NCI-H1105 treated with DMSO at 0.1 percent for 48 hours (cell line): Measurements from ENCODE around the gene QPRT.
"Not testable (repeated sequence)": the region's sequence is repeated elsewhere in the genome, so short reads cannot be mapped to it uniquely, and the experiment has no call there.

Source experiments
- DNase-seq: peaks from one replicate; lab custom pipeline; 2025; lab: John Stamatoyannopoulos, UW

The QPRT gene

DNA sequence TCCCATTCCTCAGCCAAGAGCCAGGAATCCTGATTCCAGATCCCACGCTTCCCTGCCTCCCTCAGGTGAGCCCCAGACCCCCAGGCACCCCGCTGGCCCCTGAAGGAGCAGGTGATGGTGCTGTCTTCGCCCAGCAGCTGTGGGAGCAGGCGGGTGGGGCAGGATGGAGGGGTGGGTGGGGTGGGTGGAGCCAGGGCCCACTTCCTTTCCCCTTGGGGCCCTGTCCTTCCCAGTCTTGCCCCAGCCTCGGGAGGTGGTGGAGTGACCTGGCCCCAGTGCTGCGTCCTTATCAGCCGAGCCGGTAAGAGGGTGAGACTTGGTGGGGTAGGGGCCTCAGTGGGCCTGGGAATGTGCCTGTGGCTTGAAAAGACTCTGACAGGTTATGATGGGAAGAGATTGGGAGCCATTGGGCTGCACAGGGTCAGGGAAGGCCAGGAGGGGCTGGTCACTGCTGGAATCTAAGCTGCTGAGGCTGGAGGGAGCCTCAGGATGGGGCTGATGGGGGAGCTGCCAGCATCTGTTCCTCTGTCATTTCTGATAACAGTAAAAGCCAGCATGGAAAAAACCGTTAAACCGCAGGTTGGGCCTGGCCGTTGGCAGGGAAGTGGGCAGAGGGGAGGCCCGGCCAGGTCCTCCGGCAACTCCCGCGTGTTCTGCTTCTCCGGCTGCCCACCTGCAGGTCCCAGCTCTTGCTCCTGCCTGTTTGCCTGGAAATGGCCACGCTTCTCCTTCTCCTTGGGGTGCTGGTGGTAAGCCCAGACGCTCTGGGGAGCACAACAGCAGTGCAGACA, 15.8 kb upstream of the QPRT start, which contains the start of gene SPN:
TSS of gene SPN (plus strand) at position 232 of the 791 bp plus-strand sequence. CDS start at position 714, 482 bp downstream.
- DNase-seq = no peak

DNA sequence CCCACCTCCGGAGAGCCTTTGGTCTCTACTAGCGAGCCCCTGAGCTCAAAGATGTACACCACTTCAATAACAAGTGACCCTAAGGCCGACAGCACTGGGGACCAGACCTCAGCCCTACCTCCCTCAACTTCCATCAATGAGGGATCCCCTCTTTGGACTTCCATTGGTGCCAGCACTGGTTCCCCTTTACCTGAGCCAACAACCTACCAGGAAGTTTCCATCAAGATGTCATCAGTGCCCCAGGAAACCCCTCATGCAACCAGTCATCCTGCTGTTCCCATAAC, 15.2 kb upstream of the QPRT start:
- no peak for DNase-seq

DNA sequence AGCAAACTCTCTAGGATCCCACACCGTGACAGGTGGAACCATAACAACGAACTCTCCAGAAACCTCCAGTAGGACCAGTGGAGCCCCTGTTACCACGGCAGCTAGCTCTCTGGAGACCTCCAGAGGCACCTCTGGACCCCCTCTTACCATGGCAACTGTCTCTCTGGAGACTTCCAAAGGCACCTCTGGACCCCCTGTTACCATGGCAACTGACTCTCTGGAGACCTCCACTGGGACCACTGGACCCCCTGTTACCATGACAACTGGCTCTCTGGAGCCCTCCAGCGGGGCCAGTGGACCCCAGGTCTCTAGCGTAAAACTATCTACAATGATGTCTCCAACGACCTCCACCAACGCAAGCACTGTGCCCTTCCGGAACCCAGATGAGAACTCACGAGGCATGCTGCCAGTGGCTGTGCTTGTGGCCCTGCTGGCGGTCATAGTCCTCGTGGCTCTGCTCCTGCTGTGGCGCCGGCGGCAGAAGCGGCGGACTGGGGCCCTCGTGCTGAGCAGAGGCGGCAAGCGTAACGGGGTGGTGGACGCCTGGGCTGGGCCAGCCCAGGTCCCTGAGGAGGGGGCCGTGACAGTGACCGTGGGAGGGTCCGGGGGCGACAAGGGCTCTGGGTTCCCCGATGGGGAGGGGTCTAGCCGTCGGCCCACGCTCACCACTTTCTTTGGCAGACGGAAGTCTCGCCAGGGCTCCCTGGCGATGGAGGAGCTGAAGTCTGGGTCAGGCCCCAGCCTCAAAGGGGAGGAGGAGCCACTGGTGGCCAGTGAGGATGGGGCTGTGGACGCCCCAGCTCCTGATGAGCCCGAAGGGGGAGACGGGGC, 14.7 kb upstream of the QPRT start:
- DNase-seq = no peak

DNA sequence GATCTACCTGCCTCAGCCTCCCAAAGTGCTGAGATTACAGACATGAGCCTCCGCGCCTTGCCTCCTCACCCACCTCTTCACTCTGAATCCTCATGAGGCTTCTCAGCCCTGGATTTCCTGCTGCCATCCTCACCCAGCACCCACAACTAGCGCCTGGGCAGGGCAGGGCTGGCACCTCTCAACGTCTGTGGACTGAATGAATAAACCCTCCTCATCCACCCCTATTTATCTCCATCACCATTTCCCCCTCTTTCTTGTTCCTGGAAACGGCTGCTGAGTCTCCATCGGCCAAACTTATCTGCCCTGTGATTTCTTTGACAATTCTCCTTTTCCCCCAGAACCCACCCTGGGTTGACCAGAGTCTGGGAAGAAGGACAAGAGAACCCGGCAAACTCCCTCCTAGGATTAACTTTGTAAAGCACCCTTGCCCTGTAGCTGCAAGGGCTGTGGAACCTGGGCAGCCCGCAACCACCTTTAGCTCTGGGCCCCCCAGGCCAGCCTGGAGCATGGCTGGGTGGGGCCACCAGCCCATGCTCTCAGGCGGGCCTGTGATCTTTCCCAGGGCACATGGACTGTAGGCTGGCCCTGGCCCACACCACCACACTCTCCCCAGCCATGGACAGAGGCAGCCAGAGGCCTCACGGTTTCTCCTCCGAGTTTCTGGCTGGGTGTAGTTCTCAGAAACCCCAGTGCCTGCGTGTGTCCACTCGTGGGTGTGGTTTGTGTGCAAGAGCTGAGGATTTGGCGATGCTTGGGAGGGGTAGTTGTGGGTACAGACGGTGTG, 13.5 kb upstream of the QPRT start:
- no peak for DNase-seq

DNA sequence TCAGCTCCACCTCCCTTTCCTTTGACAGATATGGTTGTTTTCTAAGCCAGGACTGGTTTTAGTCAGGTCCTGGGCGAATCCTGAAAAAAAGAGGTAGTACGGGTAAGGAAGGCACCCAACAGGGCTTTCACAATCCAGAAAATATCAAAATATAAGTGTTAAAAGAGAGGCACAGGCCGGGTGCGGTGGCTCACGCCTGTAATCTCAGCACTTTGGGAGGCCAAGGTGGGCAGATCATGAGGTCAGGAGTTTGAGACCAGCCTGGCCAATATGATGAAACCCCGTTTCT, 11.7 kb upstream of the QPRT start:
- not testable (repeated sequence) for DNase-seq

DNA sequence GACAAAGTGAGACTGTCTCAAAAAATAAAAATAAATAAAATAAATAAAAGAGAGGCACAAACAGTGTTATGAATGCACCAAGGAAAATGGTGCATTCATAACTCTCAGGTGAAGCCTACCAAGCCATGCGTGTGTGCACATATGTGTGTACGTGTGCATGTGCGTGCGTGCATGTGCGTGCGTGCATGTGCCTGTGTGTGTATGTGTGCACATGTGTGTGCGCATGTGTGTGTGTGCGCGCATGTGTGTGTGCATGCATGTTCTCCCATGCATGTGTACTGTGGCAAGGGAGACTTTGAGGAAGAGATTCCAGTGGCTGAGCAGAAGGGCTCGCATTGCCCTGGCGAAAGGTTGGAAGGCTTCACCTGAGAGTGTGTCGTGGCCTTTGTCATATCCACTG, 11.2 kb upstream of the QPRT start:
- no peak for DNase-seq

- DNase-seq = no peak
Observed at GRCh38 chr16:29668267-29668666, 10.7 kb upstream of the QPRT start.

GRCh38 chr16:29673501-29673900, 5.5 kb upstream of the QPRT start:
- DNase-seq = no peak

DNA sequence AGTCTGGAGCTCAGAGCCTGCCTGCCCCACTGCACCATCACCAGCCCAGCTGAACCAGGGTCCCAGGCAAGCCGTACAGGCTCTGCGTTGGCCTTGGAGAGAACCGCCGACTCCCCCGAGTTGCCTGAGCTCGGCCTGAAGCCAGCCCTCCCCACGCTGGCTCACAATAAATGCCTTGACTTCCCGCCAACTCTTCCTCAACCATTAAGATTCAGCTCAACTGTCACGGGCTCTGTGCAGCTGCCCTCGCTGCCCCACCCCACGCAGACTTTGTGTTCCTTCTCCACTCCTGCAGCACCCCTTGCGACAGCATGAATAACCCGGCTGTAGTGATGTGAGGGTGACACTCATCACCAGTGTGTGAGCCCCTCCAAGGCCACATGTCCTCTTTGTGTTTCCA, 4.8 kb upstream of the QPRT start:
- DNase-seq = peak; percentile 55

- no peak for DNase-seq
Observed at GRCh38 chr16:29675811-29676643, 3.0 kb upstream of the QPRT start.

GRCh38 chr16:29676989-29677785, 1.8 kb upstream of the QPRT start:
- no peak for DNase-seq

DNA sequence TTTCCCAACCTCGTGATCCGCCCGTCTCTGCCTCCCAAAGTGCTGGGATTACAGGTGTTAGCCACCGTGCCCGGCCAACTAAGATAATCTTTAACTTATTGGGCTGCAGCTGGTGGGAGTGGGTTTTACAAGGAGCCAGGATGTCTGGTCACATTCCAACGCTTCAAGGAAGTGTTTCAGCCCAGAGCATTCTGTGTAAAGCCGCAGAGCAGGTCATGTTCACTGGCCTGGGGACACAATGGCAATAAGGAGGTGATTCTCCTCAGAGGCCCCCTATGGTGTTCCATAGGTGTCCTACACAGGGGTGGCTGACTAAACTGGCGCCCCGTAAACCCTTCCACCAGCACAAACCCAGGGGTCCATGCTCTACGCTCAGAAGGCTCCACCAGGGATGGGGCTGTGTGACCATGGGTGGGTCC, 1.2 kb downstream of the QPRT start:
- DNase-seq = no peak

- DNase-seq = no peak
Observed at GRCh38 chr16:29683543-29684090, 4.6 kb downstream of the QPRT start.

GRCh38 chr16:29684679-29685078, 5.7 kb downstream of the QPRT start:
- DNase-seq = no peak

DNA sequence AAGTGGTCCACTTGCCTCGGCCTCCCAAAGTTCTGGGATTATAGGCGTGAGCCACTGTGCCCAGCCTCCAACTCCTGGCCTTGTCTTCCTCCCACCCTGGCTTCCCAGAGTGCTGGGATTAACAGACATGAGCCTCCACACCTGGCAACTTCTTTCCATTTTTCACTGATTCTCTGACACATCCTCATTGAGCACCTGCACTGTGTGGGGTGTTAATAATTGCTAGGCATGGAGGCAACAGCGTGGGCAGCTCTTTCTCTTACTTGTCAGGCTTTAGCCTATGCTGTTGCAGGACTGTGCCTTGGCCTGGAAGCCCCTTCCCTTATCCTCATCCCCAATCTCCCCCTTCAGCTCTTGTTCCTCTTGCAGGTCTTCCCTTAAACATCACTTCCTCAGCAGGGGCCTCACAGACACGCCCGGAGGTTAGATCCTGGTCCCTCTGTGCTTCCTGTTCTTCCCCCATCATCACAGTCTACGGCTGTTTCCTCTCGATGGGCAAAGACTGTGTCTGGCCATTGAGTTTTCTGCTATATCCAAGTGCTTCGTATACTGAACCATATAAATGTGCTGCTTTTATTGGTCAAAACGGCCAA, 7.9 kb downstream of the QPRT start:
- DNase-seq = no peak

- no peak for DNase-seq
Observed at GRCh38 chr16:29687755-29688154, 8.8 kb downstream of the QPRT start.

- no peak for DNase-seq
Observed at GRCh38 chr16:29688172-29688571, 9.2 kb downstream of the QPRT start.

DNA sequence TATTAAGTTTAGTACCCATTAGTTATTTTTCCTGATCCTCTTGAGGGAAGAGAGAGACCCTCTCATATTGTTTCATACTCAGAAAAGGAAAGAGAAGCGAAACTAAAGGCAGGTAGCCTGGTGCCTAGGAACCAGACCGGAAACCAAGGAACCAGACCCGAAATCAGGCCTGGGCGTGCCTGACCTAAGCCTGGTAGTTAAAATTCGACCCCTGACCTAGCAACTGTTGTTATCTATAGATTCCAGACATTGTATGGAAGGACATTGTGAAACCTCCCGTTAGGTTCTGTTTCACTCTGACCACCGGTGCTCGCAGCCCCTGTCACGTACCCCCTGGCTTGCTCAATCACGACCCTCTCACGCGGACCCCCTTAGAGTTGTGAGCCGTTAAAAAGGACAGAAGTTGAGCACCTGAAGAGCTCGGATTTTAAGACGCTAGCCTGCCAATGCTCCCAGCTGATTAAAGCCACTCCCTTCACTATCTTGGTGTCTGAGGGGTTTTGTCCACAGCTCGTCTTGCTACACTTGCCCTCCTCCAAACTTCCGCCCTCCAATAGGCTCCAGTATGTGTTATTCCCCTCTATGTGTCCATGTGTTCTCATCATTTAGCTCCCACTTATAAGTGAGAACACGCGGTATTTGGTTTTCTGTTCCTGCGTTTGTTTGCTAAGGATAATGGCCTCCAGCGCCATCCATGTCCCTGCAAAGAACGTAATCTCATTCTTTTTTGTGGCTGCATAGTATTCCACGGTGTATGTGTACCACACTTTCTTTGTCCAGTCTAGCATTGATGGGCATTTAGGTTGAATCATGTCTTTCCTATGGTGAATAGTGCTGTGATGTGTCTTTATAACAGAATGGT, 10.7 kb downstream of the QPRT start:
- DNase-seq = not testable (repeated sequence)

DNA sequence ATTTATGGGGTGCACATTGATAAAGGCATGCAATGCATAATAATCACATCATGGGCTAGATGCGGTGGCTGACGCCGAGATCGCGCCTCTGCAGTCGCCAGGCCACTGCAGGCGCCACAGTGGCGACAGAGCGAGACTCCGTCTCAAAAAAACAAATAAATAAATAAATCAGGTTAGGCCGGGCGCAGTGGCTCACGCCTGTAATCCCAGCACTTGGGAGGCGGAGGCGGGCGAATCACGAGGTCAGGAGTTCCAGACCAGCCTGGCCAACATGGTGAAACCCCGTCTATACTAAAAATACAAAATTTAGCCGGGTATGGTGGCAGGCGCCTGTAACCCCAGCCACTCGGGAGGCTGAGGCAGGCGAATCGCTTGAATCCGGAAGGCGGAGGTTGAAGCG, 13.6 kb downstream of the QPRT start:
- not testable (repeated sequence) for DNase-seq
